Mesendoderm (in vitro differentiated cells): ENCODE measurements around the gene SDF4.
A peak's percentile ranks its signal among the peaks of the same experiment; 100 is the strongest.

Experiments used
- DNase-seq: peaks from one replicate; pipeline ENCODE4 v3.0.0; 2013
- H2AK5ac ChIP-seq: 2 replicates; pipeline ENCODE4 v1.6.1; 2013; ENCODE audit warnings: low read length, inconsistent platforms
- H2BK120ac ChIP-seq: 2 replicates; pipeline ENCODE4 v1.6.1; 2013; ENCODE audit warnings: low read depth, mild to moderate bottlenecking, low read length, moderate library complexity, mixed read lengths
- H2BK15ac ChIP-seq: replicated peaks from 2 replicates; pipeline ENCODE4 v1.6.1; 2013; ENCODE audit warnings: low read depth, mild to moderate bottlenecking, moderate library complexity
- H2BK5ac ChIP-seq: 2 replicates; pipeline ENCODE4 v1.6.1; 2013; ENCODE audit warnings: low read length, inconsistent platforms
- H3K18ac ChIP-seq: 2 replicates; pipeline ENCODE4 v1.6.1; 2013; ENCODE audit warnings: mild to moderate bottlenecking, low read length, mixed read lengths
- H3K23ac ChIP-seq: one replicate; pipeline ENCODE4 v1.6.1; 2013; ENCODE audit warnings: low read length
- H3K27ac ChIP-seq: 2 replicates; pipeline ENCODE4 v1.5.1; 2013; ENCODE audit warnings: low read depth, mild to moderate bottlenecking, inconsistent platforms, low read length, moderate library complexity
- H3K27me3 ChIP-seq: 2 replicates; pipeline ENCODE4 v1.6.1; 2013; ENCODE audit warnings: low read length, control low read depth, mild to moderate bottlenecking, inconsistent platforms; ENCODE audit not compliant: insufficient read depth, poor library complexity
- H3K36me3 ChIP-seq: 2 replicates; pipeline ENCODE4 v1.6.1; 2013; ENCODE audit warnings: low read length, inconsistent platforms; ENCODE audit not compliant: control insufficient read depth, insufficient read depth
- H3K4ac ChIP-seq: one replicate; pipeline ENCODE4 v1.6.1; 2013; ENCODE audit warnings: low read depth, mild to moderate bottlenecking, low read length, moderate library complexity
- H3K4me1 ChIP-seq: 2 replicates; pipeline ENCODE4 v1.6.1; 2013; ENCODE audit warnings: low read depth, low read length, inconsistent platforms; ENCODE audit not compliant: control insufficient read depth
- H3K4me2 ChIP-seq: 2 replicates; pipeline ENCODE4 v1.6.1; 2013; ENCODE audit warnings: low read length
- H3K4me3 ChIP-seq: 2 replicates; pipeline ENCODE4 v1.5.1; 2013; ENCODE audit warnings: mild to moderate bottlenecking, low read length
- H3K56ac ChIP-seq: one replicate; pipeline ENCODE4 v1.6.1; 2013; ENCODE audit warnings: low read length
- H3K79me1 ChIP-seq: 2 replicates; pipeline ENCODE4 v1.6.1; 2013; ENCODE audit warnings: low read length, inconsistent platforms
- H3K79me2 ChIP-seq: 2 replicates; pipeline ENCODE4 v1.6.1; 2013; ENCODE audit warnings: mild to moderate bottlenecking, low read length; ENCODE audit not compliant: control insufficient read depth, insufficient read depth
- H3K9ac ChIP-seq: 2 replicates; pipeline ENCODE4 v1.6.1; 2013; ENCODE audit warnings: low read length, inconsistent platforms
- H4K5ac ChIP-seq: one replicate; pipeline ENCODE4 v1.6.1; 2013; ENCODE audit warnings: low read length
- H4K8ac ChIP-seq: one replicate; pipeline ENCODE4 v1.6.1; 2013; ENCODE audit warnings: low read depth, mild to moderate bottlenecking, control low read depth, low read length, moderate library complexity
- WGBS: extraction: QIAGEN DNeasy Blood & Tissue Kit; methylation state at CpG from one replicate; pipeline ENCODE4 v1.1.7; 2013; ENCODE audit warnings: low lambda C conversion rate, missing lambda C conversion rate; ENCODE audit not compliant: insufficient coverage; ENCODE audit errors: extremely low coverage; 5-methylcytosine and 5-hydroxymethylcytosine counted together
- small RNA-seq: library from polyadenylated mRNA; stranded (forward); fragments of <200 nt; extraction: miRNeasy Mini kit (QIAGEN cat#:217004); gene quantifications from one replicate; pipeline ENCODE3, GENCODE V24; 2013; ENCODE audit not compliant: insufficient read depth

SDF4 gene

DNA sequence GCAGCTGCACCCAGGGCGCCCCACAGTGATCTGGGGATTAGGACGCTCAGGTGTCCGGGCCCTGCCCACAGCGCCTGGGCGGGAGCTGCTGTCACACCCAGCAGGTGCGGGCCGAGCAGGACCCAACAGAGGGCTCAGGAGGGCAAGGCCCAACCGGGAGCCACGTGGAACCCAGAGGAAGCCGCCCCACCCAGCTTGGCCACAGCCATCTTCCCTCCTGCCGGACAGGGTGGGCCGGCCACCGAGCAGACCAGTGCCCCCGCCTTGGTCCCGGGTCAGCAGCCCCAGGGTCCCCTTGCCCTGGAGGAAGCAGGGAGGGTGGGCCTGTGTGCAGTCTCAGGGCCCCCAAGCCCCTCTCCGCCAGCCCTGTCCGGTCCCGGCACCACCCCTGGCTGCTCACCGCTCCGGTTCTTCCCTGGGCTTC lies 64.4 kb downstream of the SDF4 start:
- Histone ChIP-seq H3K4me3 (no peak overlapping the region), H2BK5ac (no peak overlapping the region), H4K8ac (no peak overlapping the region), H3K4ac (no peak overlapping the region), H2BK120ac (no peak overlapping the region), H2BK15ac (no peak overlapping the region), H3K4me1 (peaks cover 4% of the 10 kb centered on the region), H3K27ac (no peak overlapping the region), H3K36me3 (no peaks in the 10 kb centered on the region), H3K79me2 (no peaks in the 10 kb centered on the region), H3K79me1 (no peaks in the 10 kb centered on the region), H3K18ac (no peak overlapping the region), H4K5ac (no peak overlapping the region), H2AK5ac (no peak overlapping the region), H3K9ac (no peak overlapping the region), H3K23ac (no peak overlapping the region), H3K27me3 (no peaks in the 10 kb centered on the region), H3K56ac (no peak overlapping the region), H3K4me2 (no peak overlapping the region)
- WGBS: no CpG with 5 or more reads among the region's 20 CpGs
- no peak for DNase-seq

Small RNAs within 50 kb of the gene (small RNA-seq; reads per million reads assigned to genes)
- gene MIR200A: 47.5 reads per million, percentile 94 among the genes with 10 or more reads in this experiment
- gene MIR200B: 709 reads per million, percentile 98 among the genes with 10 or more reads in this experiment
- gene MIR429: 128 reads per million, percentile 96 among the genes with 10 or more reads in this experiment
